Choroid plexus epithelial cell (primary cell): ENCODE data around the gene MAN2A1.

Source experiments
- DNase-seq: peaks from one replicate; pipeline ENCODE4 v3.0.0-alpha.2; 2010; ENCODE audit warnings: low read depth
- H3K4me3 ChIP-seq: 2 replicates; pipeline ENCODE4 v1.5.1; 2011; ENCODE audit warnings: low read depth, mild to moderate bottlenecking, control low read depth, low read length, moderate library complexity
- TF ChIP-seq, protein P1 (sequence below): conservative IDR thresholded peaks from 2 replicates; pipeline ENCODE4 v1.5.1; 2011; ENCODE audit warnings: low read depth, mild to moderate bottlenecking, control low read depth, inconsistent platforms, low read length, moderate library complexity

MAN2A1 gene

DNA sequence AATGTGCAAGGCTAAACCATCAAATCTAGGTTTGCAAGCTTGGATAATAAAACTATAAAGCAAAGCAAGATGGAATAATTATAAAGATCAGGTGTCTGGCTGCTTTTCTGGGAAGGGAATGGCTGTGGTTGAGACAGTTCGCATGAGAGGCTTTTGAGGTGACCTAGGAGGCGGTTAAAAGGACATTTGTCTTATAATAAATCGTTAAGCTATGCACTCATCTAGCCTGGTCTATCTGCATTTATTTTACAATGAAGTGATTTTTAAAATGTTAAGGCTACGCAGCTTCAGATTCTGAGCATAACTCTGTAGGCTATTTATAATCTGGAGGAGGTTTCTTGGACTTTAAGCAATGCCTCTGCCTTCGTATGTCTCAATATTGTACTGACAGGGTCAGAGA lies 29.4 kb upstream of the MAN2A1 start:
- TF ChIP-seq, protein P1, sequence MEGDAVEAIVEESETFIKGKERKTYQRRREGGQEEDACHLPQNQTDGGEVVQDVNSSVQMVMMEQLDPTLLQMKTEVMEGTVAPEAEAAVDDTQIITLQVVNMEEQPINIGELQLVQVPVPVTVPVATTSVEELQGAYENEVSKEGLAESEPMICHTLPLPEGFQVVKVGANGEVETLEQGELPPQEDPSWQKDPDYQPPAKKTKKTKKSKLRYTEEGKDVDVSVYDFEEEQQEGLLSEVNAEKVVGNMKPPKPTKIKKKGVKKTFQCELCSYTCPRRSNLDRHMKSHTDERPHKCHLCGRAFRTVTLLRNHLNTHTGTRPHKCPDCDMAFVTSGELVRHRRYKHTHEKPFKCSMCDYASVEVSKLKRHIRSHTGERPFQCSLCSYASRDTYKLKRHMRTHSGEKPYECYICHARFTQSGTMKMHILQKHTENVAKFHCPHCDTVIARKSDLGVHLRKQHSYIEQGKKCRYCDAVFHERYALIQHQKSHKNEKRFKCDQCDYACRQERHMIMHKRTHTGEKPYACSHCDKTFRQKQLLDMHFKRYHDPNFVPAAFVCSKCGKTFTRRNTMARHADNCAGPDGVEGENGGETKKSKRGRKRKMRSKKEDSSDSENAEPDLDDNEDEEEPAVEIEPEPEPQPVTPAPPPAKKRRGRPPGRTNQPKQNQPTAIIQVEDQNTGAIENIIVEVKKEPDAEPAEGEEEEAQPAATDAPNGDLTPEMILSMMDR: no peak
- DNase-seq: no peak
- H3K4me3 ChIP-seq: no peak overlapping the region

DNA sequence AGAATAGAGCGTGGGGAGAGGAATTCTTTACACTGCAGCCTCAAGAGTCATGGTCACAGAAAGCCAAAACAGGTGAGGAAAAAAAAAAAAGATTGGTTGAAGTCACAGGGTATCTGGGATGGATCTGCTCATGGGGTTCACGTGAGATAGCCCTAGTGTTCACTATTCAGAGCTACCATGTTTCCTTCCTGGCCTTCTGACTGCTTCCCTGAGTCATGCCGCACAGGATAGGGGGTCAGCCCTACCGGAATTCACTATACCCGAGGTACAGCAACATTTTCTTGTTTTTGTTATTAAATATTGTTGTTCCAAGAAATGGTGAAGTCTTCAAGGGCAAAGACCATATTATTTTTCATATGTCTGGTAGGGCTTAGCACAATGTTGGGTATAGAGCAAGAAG lies 21.5 kb upstream of the MAN2A1 start:
- H3K4me3 ChIP-seq: no peak overlapping the region
- no peak for DNase-seq
- TF ChIP-seq, protein P1: no peak

DNA sequence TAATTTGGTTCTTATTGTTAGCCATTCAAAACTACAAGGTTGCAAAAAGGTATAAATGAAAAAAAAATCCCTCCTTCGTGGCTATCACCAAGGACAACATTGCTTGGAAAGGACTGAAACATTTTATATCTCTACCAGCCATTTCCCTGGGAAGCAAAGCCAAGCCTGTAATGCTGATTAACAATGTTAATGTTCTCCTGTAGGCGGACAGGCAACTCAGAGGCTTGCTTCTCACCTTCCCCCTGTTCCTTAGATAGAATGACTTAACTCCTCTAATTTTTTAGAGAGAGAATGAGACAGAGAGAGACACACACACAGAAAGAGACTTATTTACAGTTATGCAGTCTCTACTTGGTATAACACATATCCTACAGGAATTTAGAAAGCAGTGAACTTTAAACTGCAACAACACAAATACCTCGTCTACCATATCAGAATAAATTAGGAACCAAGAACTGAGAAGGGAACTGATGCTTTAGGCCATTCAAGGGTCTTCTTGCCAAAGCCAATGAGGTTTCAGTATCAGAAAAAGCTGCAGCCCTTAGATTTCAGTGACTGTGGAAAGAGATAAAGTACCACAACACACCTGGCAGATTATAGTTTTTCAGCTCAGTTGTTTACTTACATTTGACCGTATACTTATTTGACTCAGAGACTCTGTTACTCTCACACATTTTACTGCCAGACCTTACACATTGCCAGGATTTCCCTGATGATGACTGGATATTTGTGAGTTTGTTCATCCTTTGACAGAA lies 20.9 kb upstream of the MAN2A1 start:
- no peak overlapping the region for H3K4me3 ChIP-seq
- DNase-seq: no peak
- TF ChIP-seq, protein P1: no peak

DNA sequence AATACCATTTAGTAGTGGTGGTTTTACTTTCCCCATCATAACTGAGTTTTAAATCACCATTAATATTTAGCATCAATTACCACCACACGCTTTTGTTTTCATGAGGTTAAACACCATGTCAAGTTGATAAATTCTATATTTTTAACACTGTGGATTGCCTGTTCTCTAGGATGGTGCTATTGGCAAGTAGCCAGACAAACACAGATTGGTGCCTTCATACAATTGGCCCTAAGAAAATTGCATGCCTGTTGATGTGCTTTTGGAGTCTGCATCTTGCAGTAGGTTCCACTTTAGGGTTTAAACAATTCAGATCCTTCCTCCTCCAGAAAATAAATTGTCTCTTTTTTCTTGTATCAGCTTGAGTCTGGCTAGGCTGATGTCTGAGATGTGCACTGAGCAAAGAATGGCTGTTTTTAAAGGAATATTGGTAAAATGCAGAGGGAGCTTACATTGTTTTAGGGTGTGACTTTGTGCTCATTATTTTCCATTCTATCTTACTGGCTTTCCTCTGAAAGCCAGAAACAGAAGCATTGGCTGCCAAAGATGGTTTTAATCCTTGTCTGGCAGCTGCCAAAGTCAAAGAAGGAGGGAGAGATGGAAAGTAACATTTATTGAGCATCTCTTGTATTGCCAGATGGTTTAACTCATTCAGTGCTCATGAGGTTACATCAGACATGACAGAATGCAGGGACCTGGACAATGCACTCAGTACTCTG lies 19.6 kb upstream of the MAN2A1 start:
- TF ChIP-seq, protein P1: no peak
- DNase-seq: no peak

DNA sequence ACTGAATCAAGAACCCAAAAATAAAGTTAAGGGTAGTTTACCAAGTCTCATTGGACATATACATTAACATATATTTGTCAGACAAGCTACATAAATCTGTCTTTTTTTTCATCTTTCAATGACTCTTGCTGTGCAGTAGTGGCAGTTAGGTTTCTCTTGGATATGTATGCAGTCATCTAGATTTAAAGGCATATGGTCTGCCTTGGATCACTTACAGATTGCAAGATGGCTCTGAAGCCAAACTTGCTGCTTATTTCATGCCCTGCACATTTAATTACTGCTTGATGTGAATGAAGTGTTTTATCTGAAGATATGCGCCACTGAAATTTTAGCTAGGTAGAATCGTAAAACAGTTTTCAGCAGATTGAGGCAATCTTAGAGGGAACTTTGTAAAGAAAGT lies 18.6 kb upstream of the MAN2A1 start:
- no peak overlapping the region for H3K4me3 ChIP-seq
- no peak for DNase-seq
- TF ChIP-seq, protein P1: no peak

More for the DNA sequence above, 19.6 kb upstream of the MAN2A1 start:
- H3K4me3 ChIP-seq: no peak overlapping the region

DNA sequence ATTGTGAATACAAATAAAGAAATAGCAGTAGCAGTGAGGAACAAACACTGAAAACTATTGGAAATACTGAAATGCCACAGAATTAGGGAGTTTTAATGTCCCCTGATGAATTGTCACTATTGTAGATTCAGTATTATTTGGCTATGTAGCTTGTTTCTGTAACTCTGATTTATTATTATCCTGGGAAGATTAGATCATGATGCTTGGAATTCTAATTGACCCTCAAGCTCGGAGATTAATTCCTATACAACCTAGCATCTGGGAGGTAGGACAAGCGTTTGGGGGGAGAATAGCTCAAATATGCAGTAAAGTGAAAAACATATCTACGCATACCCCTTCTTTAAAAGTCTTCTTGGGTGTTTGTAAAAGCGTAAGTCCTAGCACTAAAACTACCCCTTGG lies 15.1 kb upstream of the MAN2A1 start:
- no peak overlapping the region for H3K4me3 ChIP-seq
- DNase-seq: no peak
- TF ChIP-seq, protein P1: no peak

DNA sequence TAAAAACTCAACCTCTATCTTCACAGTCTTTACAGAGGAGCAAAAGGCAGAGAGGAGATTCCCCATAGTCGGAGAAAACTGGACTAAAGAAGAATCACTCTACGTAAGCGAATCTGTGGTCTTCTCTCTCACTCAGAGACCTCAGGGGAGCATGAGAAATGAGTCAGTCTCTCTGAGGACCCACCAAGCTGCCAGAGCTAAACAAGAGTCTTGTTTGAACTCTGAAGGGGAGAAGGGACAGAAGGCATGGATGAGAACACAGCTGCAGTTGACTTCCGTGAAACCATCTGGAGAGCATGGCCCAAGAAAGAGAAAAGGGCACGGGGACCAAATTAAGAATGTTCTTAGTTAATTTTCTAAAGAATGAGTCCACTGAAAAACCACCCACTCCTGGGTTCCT lies 12.8 kb upstream of the MAN2A1 start:
- DNase-seq: no peak
- TF ChIP-seq, protein P1: no peak
- H3K4me3 ChIP-seq: no peak overlapping the region
